NCI-H748 (cell line): ENCODE results near the gene SLC6A20.

Experiments used
- DNase-seq: peaks from one replicate; lab custom pipeline; 2025; ENCODE audit not compliant: unreplicated experiment; lab: John Stamatoyannopoulos, UW

Gene SLC6A20

DNA sequence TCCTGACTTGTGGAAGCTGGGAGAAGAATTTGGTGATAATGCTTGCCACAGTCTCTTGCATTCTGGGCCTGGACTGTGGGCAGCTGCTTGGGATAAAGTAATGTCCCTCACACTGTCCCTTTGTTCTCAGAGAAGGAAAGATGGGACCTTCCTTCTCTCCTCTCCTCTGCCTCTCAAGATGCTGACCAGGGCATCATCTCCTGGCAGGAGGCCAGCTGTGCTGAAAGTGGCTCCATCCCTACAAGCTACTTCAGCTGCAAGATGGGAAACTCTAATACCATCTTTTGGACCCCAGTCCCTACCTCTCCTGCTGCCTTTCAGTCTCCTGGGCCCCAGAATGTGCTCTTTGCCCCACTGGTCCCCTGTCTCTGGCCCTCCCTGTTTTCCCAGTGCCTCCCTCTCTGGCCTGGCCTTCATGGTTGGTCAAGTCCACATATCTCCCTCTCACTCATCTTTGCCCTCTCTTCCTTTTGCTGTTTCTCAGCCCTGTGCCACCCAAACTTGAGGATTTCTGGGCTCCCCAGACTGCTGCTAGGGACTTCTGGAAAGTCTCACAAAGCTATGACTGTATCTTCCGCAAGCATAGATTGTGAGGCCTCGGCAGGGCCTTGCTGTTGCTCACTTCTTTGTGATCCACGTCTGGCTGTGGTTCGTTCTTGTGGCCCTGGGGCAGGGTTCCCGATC lies 7.1 kb upstream of the SLC6A20 start:
- DNase-seq = no peak

DNA sequence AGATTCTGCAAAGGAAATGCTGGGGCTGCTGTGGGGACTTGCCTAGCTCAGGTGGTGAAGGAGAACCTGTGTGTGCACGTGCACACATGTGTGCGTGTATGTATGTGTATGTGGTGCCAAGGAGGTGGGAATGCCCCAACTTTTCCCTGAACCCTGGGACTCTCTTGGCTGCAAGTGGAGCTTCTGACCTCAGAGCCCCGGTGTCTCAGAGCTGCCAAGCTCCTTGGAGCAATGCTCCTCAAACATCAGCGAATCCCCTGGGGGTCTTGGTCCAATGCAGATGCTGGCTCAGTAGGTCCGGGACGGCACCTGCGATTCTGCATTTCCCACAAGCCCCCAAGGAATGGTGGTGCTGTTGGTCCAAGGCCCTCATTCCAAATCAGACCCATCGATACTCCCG lies 5.8 kb upstream of the SLC6A20 start:
- DNase-seq = no peak

DNA sequence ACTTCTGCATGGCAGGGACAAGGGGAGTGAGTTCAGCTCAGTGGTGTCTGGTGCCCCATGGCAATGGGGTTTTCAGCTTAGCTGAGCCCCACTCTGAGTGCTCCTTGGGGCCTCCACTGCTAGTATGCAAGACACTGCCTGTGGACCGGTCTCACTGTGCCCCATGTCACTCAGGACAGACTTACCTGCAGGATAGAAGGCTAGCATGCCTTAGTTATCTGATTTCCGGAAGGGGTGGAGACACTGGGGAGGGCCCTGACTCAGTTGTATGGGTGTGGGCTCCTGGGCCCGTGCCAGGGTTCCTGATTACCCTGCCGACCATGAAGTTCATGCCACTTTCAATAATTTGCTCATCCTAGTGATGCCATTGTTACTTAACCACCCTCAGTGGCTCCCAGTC lies 4.3 kb upstream of the SLC6A20 start:
- no peak for DNase-seq

DNA sequence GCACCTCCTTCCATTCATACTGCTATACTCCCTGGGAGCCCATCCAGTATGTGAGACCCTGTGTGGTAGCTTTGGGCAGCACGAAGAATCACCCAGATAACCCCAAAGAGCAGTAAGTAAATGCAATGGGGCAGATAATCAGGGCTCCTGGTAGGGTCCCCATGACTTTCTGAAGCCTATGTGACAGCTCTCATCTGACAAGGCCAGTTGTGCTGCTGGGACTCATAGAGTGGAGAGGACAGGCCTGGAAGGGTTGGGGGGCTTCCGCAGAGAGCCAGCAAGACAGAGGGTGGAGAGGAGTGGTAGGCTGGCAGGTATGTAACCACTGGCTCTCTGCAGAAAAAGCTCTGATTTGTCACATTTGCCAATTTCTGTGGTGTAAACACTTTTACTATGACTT lies 3.2 kb upstream of the SLC6A20 start:
- no peak for DNase-seq

DNA sequence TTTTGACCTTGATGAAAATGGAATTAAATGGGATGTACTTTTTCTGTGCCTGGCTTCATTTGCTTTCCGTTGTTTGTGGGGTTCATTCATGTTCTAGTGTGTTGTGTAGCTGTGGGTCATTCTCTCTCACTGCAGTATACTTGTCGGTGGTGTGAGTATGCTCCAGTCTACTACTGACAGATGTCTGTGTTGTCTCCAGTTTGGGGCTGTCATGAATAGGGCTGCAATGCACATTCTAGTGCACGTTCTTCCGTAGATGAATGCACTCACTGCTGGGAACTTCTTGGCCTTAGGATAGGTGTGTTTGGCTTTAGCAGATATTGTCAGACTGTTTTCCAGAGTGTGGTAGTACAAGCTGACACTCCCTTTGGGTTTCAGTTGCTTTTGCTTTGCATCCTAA lies 1.7 kb upstream of the SLC6A20 start:
- DNase-seq = no peak

DNA sequence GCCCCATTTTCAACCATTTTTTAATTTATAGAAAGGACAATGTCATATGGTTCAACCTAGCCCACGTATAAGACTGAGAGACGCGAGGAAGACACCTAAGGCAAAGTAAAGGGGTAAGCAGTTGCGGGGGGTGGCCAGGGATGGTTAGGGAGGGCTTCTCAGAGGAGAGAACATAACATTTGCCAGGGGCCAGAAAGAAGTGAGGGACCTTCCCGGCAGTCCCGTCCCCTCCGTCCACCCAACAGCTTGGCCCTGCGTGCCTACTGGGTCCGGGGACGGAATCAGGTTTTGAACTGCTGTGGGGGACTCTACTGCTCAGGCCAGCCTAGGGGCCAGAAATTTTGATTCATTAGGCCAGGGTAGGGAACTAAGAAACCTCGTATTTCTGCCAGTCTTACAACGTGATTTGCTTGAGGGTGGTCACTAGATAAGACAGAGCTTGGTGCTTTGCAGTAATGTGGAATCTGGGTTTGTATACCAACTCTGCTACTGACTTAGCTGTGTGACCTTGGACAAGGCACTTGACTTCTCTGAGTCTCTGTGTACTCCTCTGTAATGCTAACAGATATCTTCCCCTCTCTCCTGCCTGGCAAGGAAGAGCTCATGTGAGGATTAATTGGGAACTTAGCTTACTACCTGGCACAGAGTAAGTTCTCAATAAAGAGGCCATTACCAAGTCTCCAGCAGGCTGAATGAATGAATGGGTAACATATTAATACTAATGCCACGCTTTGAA lies 734 bp upstream of the SLC6A20 start:
- DNase-seq = no peak

DNA sequence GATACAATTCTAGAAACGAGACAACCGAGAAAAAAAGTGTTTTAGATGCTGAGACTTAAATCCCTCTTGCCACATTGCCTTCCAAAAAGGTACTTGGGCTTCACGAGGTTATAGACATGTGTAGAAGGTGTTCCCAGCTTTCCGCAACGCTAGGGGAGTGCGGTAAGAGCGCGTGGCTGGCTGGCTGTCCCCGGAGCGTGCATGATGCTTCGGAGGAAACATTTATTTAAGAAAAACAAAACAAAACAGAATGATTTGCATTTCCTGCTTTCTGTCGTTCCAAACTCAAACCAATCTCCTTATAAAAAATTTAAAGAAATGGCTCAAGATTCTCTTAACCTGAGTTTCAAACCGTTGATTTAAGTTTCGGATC lies 841 bp downstream of the SLC6A20 start:
- peak; percentile 3 for DNase-seq

DNA sequence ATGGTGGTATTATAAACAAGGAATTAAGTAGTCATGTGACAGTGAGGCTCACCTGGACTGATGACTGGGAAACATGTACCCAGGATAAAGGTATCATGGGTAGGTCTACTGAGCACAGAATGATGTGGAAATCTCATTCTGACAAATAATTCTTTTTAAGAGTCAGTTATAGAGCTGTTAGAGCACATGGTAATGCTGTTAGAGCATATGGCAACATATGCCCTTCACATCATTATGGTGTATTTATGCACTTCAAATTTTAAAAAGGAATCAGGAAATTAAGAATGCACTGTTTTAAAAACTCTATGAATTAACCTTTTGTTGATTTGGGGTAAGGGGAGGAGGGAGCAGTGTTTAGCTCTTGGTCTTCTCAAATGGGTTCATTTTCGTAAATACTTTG lies 1.7 kb downstream of the SLC6A20 start:
- DNase-seq = no peak

DNA sequence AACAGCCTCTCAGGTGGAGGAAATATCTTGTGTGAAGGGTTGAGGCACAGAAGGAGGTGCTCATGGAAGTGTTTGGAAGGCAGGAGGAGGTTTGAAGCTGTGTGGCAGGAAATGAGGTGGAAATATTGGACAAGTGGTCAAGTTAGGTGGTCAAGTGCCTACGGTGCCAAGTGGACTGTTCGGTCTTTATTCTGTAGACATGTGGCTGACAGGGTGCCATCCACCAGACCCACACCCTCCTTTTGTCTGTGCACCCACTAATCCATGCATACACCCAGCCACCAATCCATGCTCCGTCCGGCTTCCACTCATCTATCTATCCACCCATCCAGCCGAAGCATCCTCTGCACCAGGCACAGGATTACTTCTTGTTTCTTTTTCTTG lies 2.2 kb downstream of the SLC6A20 start:
- no peak for DNase-seq

DNA sequence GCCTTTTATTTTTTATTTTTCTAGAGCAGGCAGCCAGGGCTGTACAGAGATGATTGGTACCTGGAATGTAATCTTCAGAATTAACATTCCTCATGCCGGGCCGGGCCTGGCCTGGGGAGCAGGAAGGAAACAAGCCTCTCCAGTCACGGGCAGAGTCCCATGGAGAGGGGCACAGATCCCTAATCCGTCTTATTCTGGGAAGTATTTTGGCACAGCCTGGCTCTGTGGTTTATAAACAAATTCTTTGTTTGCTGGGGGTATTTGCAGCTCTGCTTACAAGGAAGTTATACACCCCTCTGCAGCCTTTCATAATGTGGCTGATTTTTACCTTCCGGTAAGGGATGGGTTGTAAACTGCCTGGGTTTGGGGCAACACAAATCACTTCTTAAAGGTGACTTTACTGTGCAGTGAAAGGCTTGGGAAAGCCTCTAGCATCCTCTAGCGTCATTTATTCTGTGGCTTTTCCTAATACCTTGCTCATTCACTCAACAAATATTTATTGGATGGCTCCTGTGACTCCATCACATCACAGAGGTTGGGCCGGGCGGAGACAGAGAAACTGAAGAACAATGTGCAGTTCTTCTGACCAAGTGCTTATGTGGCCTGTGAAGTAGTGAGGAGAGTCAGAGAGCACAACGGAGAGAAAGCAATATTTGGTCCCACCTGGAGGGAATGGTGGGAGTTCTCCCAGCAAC lies 2.7 kb downstream of the SLC6A20 start:
- DNase-seq = no peak

DNA sequence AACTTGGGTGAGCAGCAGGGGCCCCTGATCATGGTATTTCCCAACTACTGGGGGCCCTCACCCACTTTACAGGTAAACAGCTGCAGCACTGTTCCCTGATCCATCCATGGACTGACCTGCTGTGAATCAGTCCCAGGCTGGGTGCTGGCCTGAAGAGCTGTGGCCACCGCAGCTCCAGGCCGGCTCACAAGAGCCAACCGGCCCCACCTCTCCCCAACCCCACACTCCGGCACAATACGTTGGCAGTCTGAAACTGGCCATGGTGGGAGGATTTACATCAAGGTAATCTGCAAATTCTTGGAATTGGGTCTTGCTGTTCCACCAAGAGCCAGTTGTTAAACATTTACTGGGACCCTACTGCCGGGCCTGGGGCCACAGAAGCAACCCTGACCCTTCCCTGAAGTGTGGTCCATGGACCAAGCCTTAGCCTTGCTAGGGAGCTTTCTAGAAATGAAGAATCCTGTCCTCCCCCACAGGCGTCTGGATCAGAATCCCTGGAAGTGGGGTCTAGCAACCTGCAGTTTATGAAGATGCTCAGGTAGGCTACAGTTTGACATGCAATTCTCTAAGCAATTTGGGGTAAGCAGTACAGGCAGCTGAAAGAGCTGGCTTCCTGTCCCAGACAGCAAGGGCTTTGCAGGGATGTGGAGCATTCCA lies 3.7 kb downstream of the SLC6A20 start:
- DNase-seq = no peak

DNA sequence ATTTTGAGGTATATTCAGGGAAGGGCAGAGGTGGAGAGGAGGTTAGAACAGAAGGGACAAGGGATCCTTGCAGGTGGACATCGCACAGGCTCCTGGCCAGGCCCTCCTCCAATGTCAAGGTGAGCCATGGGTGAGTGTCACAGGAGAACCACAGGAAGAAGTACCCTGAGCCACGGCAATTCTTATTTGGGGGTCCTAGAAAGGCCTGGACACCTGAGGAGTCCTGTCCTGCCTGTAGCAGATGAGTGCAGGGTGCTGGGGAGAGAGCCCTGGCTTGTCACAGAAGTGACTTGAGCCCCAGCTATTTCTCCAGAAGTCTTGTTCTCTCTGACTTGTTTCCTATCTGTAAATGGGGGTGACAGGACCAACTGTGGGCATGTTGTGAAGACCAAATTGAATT lies 4.3 kb downstream of the SLC6A20 start:
- no peak for DNase-seq

DNA sequence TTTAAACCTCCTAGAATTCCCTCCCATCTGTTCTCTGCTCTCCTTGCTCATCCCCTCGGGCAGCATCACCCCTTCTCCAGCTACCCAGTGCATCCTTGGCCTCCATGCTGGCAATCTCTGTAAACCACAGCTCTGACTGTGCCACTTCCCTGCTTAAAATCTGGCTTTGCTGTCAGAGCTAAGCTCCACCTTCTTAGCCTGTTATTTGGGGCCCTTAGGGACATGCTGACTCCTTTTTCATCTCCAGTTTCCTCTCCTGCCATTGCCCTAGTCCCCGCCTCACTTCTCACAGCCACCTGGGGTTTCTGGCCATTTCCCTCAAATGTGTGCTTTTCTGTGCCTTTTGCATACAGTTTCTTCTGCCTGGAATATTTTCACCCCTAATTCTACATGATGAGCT lies 5.7 kb downstream of the SLC6A20 start:
- no peak for DNase-seq

DNA sequence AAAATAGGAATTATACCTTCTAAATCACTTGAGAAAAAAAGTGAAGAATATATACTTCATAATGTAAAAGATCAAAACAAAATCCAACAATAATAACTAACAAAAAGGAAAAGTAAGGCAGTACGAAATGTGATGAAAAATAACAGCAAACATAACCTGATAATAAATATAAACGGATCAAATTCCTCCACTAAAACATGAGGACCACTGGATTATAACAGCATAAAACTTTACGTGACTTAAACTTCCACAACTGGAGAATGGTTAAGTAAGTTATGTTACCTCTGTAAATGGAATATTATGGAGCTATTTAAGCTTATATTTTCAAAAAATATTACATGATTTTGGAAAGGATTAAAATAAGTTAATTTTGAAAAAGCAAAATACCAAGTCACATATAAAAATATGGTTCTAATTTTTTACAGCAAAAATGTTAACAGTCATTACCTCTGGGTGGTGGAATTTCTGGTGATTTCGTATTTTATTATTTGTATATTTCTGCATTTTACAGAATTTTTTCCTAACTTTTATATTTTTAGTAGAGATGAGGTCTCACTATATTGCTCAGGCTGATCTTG lies 7.0 kb downstream of the SLC6A20 start:
- no peak for DNase-seq

DNA sequence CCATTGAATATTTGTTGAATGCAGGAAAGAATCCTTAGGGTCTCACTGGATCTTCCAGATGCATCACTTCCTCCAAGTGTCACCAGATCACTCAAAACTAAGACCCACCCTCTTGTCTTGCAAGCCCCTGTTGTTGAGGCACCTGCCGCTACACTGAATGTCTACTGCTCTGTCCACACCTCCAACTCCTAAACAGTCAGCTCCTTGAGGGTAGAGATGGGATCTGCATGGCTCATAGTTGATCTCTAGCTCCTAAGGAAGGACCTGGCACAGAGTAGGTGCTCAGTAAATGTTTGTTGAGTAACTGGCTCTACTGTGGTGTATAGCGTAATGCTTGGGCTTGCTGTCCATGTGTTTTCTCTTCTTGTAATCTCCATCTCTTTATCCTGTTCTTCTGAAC lies 8.8 kb downstream of the SLC6A20 start:
- DNase-seq = peak; percentile 20

DNA sequence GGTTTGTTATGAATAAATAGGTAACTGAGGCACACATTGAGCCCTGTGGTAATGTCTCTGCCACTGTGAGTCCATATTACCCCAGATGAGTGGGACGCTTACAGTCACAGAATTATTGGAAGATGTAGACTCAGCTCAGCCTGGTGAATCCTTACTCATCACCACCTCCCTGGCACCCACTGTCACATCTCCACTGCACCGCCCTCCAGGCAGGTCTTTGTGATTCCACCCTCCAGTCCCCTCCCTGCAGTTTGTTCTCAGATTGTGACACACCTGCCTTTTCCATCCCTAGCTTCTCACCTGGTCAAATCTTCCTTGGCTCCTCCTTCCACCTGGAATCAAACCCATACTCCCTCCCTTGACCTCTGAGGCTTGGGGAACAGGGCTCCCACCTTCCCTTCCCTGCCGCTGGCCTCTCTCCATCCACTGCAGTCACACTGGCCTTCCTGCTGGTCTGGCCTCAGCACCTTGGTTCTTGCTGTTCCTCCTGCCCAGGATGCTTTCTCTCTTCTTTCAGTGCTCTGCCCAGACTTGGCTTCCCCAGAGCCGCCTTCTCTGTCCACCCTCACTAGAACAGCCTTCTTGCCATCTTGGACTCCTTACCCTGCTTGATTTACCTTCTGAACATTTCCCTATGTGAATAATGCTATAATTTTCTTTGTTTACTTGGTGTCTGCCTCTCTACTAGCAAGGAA lies 9.4 kb downstream of the SLC6A20 start:
- peak; percentile 74 for DNase-seq

DNA sequence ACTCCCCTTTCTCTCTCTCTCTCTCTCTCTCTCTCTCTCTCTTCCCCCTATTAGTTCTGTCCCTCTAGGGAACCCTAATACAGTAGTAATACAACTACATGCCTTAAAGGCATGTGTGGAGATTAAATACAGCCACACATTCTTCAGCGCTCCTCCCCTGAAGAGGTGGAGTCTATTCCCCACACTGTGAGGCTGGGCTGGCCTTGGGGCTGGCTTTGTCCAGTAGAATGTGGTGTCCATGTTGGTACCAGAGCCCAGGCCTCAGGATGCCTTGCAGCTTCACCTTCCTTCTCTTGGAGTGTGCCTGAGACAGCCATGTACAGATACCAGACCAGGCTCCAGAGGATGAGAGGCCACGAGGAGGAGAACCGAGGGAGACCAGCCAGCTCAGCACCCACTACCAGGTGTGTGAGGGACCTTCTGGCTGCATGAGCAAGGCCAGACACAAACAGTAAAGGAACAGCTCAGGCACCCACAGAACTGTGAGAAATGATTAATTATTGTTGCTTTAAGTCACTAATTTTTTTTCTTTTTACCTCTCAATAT lies 10.7 kb downstream of the SLC6A20 start:
- no peak for DNase-seq

DNA sequence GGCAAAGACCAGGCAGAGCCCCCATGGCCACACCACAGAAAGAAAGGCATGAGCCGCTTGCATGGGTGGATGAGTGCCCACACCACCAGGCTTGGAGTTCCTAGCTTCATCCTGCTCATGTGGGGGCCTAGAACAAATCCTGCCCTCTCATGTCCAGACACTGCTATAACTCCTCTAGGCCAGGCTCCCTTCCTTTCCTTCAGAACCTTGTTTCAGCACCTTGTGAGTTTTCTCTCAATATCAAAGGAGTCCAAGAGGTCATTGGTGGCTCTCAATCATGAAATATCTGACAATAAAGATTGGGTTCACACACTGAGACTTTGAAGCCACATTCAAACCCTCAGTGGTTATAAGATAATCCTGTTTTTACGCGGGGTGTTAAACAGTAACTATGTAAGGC lies 12.7 kb downstream of the SLC6A20 start:
- DNase-seq = no peak

DNA sequence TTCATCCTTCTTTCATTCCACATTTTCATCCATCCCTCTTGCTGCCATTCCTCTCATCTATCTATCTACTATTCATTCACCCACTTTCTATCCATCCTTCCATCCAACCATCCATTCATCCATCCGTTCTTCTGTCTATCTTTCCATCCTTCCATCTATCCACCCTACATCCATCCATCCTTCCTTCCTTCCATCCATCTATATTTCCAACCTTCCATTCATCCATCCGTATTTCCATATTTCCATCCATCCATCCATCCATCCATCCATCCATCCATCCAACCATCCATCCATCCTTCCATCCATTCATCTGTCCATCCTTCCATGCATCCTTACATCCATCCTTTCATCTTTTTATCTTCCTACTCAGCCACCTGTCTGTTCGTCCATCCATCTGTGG lies 14.0 kb downstream of the SLC6A20 start:
- no peak for DNase-seq

DNA sequence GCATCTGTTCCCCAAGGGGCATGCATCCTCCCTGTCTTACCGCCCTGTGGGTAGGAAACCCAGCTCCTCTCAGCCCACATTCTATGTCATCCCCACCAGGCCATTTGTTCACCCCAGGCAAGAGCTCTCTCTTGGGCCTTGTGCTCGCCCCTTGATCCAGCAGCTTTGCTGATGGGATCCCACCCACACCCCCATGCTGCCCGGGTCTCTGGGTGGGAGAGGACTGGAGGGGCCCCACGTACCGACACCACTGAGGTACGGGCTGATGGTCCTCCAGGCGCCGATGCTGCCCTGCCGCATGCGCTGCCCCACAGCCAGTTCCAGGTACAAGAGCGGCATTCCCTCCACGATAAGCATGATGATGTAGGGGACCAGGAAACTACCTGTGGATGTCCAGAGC lies 14.5 kb downstream of the SLC6A20 start:
- no peak for DNase-seq

DNA sequence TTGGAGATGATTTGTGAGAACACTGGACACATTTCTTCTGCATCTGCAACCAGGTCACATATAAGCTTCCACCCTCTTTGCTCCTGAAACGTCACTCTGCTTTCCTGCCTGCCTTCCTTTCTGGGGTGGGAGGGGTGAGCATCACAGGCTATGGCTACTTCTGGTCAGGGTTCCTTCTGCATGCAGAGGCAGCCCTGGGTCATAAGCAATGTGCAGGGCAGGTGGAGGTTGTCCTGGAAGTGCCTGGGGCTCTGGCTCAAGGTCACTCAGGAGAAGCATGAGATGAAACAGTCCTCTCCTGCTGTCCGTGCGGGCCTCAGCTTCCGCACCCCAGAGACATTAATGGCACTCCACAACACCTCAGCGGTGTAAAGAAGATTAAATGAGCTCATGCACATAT lies 15.1 kb downstream of the SLC6A20 start:
- no peak for DNase-seq
